CD4-positive, alpha-beta memory T cell (primary cell): ENCODE measurements around the gene ARAF. TPM values are rescaled to one million over a fixed set of nuclear protein-coding genes. Genes with fewer than 3 reads are reported as not detected.

ENCODE experiments used
- CTCF ChIA-PET: fragments of 350-600 bp; sonication (Branson Sonifier 250); formaldehyde crosslinking; loops from one replicate; lab custom pipeline; 2021; ENCODE audit warnings: inconsistent platforms; ENCODE audit not compliant: partially characterized antibody; lab: Charles Lee
- POLR2A ChIA-PET: fragments of 350-600 bp; sonication (Branson Sonifier 250); formaldehyde crosslinking; loops from one replicate; lab custom pipeline; 2021; ENCODE audit not compliant: partially characterized antibody; lab: Charles Lee
- DNase-seq, 5 donors: peaks; one replicate each; pipeline versions ENCODE4 v3.0.0 to v3.0.0-alpha.2; 2020 to 2022; ENCODE audit warnings: mixed read lengths in 1 of 5
- H3K27ac ChIP-seq: one replicate; pipeline ENCODE4 v1.7.0; 2013; ENCODE audit warnings: low read depth, low read length
- H3K27me3 ChIP-seq: 2 replicates; pipeline ENCODE4 v1.7.0; 2013; ENCODE audit warnings: mild to moderate bottlenecking, low read length, moderate library complexity; ENCODE audit not compliant: insufficient read depth
- H3K36me3 ChIP-seq: 2 replicates; pipeline ENCODE4 v1.7.0; 2013; ENCODE audit warnings: mild to moderate bottlenecking, low read length, moderate library complexity; ENCODE audit not compliant: insufficient read depth
- H3K4me1 ChIP-seq: 2 replicates; pipeline ENCODE4 v1.7.0; 2013; ENCODE audit warnings: mild to moderate bottlenecking, low read length, moderate library complexity; ENCODE audit not compliant: insufficient read depth
- H3K4me3 ChIP-seq, 2 donors: one replicate each; pipeline ENCODE4 v1.7.0; 2013; ENCODE audit warnings: low read length in 2 of 2, mild to moderate bottlenecking in 1 of 2
- H3K9me3 ChIP-seq, 2 donors: one replicate each; pipeline ENCODE4 v1.7.0; 2013; ENCODE audit warnings: low read length in 2 of 2, control low read depth in 1 of 2; ENCODE audit not compliant: control insufficient read depth in 1 of 2
- H3K27ac Mint-ChIP-seq, 7 donors: one replicate each; pipeline ENCODE4 v1.8.0; 2020 to 2021; ENCODE audit warnings: mixed read lengths in 7 of 7, mild to moderate bottlenecking in 6 of 7, inconsistent platforms in 3 of 7, moderate library complexity in 3 of 7
- H3K27me3 Mint-ChIP-seq, 2 donors: one replicate each; pipeline ENCODE4 v1.8.0; 2020 to 2021; ENCODE audit warnings: mixed read lengths in 2 of 2
- H3K36me3 Mint-ChIP-seq, 2 donors: one replicate each; pipeline ENCODE4 v1.8.0; 2020 to 2021; ENCODE audit warnings: mixed read lengths in 2 of 2, inconsistent platforms in 1 of 2, mild to moderate bottlenecking in 1 of 2
- H3K4me1 Mint-ChIP-seq, 4 donors: one replicate each; pipeline ENCODE4 v1.8.0; 2020 to 2021; ENCODE audit warnings: mixed read lengths in 4 of 4, mild to moderate bottlenecking in 1 of 4
- H3K4me3 Mint-ChIP-seq, 8 donors: one replicate each; pipeline ENCODE4 v1.8.0; 2020 to 2021; ENCODE audit warnings: mixed read lengths in 8 of 8, mild to moderate bottlenecking in 7 of 8, moderate library complexity in 6 of 8, inconsistent platforms in 3 of 8
- H3K9me3 Mint-ChIP-seq, 8 donors: one replicate each; pipeline ENCODE4 v1.8.0; 2020 to 2021; ENCODE audit warnings: mixed read lengths in 8 of 8, mild to moderate bottlenecking in 5 of 8, inconsistent platforms in 3 of 8, moderate library complexity in 1 of 8
- intact Hi-C: fragments of 100-400 bp; cut with micrococcal nuclease; formaldehyde crosslinking; loops from one replicate; pipeline ENCODE4 v1.15.1; 2023
- polyA plus RNA-seq, 2 donors: library from polyadenylated mRNA; unstranded; fragments of 300-500 nt; fragmentation: Illumina TruSeq; gene quantifications; one replicate each; pipeline ENCODE4 v1.2.3, GENCODE V29; 2021
- total RNA-seq, 2 experiments: library from RNA; stranded (reverse); gene quantifications; one replicate each; pipeline ENCODE4 v1.2.3, GENCODE V29; 2021

The ARAF gene
- total and polyA plus RNA-seq, 4 experiments from 2014 or later: 49.7 to 111 (median 102) TPM

- Histone ChIP-seq H3K36me3 (peaks cover 18% of the 10 kb centered on the region), H3K4me1 (peaks cover 2% of the 10 kb centered on the region), H3K4me3 (no peak overlapping the region), H3K9me3 (no peaks in the 10 kb centered on the region), H3K27ac (no peak overlapping the region), H3K27me3 (no peaks in the 10 kb centered on the region)
- H3K27me3 Mint-ChIP-seq: no peaks in the 10 kb centered on the region
- H3K36me3 Mint-ChIP-seq: peaks cover 23 to 29% of the 10 kb centered on the region in 2 donors
- ChIA-PET CTCF (no interaction called here), POLR2A (interaction anchor here (1.2 to 1.7 kb wide), 3 partner anchors 8 to 77 kb away, joined by 4 to 5 read pairs (median 4); partner anchors contain the start of genes ELK1 and TIMP1)
- H3K9me3 Mint-ChIP-seq: no peaks in the 10 kb centered on the region
- peaks cover 9 to 30% (median 15%) of the 10 kb centered on the region in 4 donors for H3K4me1 Mint-ChIP-seq
- intact Hi-C loops: no loop called here
- peak overlapping the region in 2 of 7 donors; percentile 32 to 44 for H3K27ac Mint-ChIP-seq
- H3K4me3 Mint-ChIP-seq: peak overlapping the region in 3 of 8 donors; percentile 13 to 24 (median 15)
- no peak for DNase-seq
Observed at GRCh38 chrX:47573341-47574075, 12.5 kb downstream of the ARAF start.

GRCh38 chrX:47574076-47574546 lies 13.1 kb downstream of the ARAF start:
- CTCF ChIA-PET: no interaction called here
- no peaks in the 10 kb centered on the region for H3K27me3 ChIP-seq
- no peak overlapping the region for H3K27ac ChIP-seq
- peaks cover 12% of the 10 kb centered on the region for H3K36me3 ChIP-seq
- peaks cover 17 to 27% of the 10 kb centered on the region in 2 donors for H3K36me3 Mint-ChIP-seq
- POLR2A ChIA-PET: interaction anchor here (1.2 to 1.7 kb wide), 3 partner anchors 8 to 77 kb away, joined by 4 to 5 read pairs (median 4); partner anchors contain the start of genes ELK1 and TIMP1
- peaks cover 11 to 31% (median 19%) of the 10 kb centered on the region in 4 donors for H3K4me1 Mint-ChIP-seq
- H3K4me1 ChIP-seq: peaks cover 8% of the 10 kb centered on the region
- intact Hi-C loops: no loop called here
- no peaks in the 10 kb centered on the region for H3K9me3 Mint-ChIP-seq
- H3K27ac Mint-ChIP-seq: no peak overlapping the region
- no peak overlapping the region for H3K4me3 ChIP-seq
- no peak overlapping the region for H3K4me3 Mint-ChIP-seq
- no peak for DNase-seq
- no peaks in the 10 kb centered on the region for H3K27me3 Mint-ChIP-seq
- no peaks in the 10 kb centered on the region for H3K9me3 ChIP-seq

- no peaks in the 10 kb centered on the region for H3K27me3 ChIP-seq
- no peak for DNase-seq
- no peaks in the 10 kb centered on the region for H3K27me3 Mint-ChIP-seq
- H3K4me3 Mint-ChIP-seq: no peak overlapping the region
- H3K4me1 Mint-ChIP-seq: peaks cover 14 to 37% (median 23%) of the 10 kb centered on the region in 4 donors
- no peak overlapping the region for H3K27ac ChIP-seq
- H3K4me1 ChIP-seq: peaks cover 13% of the 10 kb centered on the region
- H3K27ac Mint-ChIP-seq: no peak overlapping the region
- peaks cover 6% of the 10 kb centered on the region for H3K36me3 ChIP-seq
- intact Hi-C loops: no loop called here
- ChIA-PET POLR2A (interaction anchor here (1.2 to 1.7 kb wide), 3 partner anchors 7 to 76 kb away, joined by 4 to 5 read pairs (median 4); partner anchors contain the start of genes ELK1 and TIMP1), CTCF (no interaction called here)
- H3K4me3 ChIP-seq: no peak overlapping the region
- H3K9me3 Mint-ChIP-seq: no peaks in the 10 kb centered on the region
- peaks cover 13 to 21% of the 10 kb centered on the region in 2 donors for H3K36me3 Mint-ChIP-seq
- H3K9me3 ChIP-seq: no peaks in the 10 kb centered on the region
Observed at GRCh38 chrX:47574547-47575301, 13.7 kb downstream of the ARAF start.

- CTCF ChIA-PET: interaction anchor here (1.1 kb wide), 1 partner anchor 53 kb away, joined by 3 read pairs; no protein-coding TSS in a partner anchor
- Mint-ChIP-seq H3K4me3 (no peak overlapping the region), H3K36me3 (peaks cover 2 to 7% of the 10 kb centered on the region in 2 donors), H3K27ac (peak overlapping the region in 2 of 7 donors; percentile 38 to 53), H3K9me3 (no peaks in the 10 kb centered on the region), H3K4me1 (peaks cover 17 to 45% (median 28%) of the 10 kb centered on the region in 4 donors), H3K27me3 (no peaks in the 10 kb centered on the region)
- no peaks in the 10 kb centered on the region for H3K27me3 ChIP-seq
- no peak for DNase-seq
- intact Hi-C loops: no loop called here
- H3K36me3 ChIP-seq: no peaks in the 10 kb centered on the region
- H3K27ac ChIP-seq: no peak overlapping the region
- H3K9me3 ChIP-seq: no peaks in the 10 kb centered on the region
- H3K4me3 ChIP-seq: no peak overlapping the region
- H3K4me1 ChIP-seq: peaks cover 19% of the 10 kb centered on the region
- POLR2A ChIA-PET: no interaction called here
Observed at GRCh38 chrX:47576021-47576898, 15.3 kb downstream of the ARAF start.

GRCh38 chrX:47577424-47577823 lies 16.4 kb downstream of the ARAF start:
- Histone ChIP-seq H3K36me3 (no peaks in the 10 kb centered on the region), H3K4me3 (no peak overlapping the region), H3K4me1 (peaks cover 27% of the 10 kb centered on the region), H3K9me3 (no peaks in the 10 kb centered on the region), H3K27ac (no peak overlapping the region), H3K27me3 (no peaks in the 10 kb centered on the region)
- Mint-ChIP-seq H3K9me3 (no peaks in the 10 kb centered on the region), H3K27me3 (no peaks in the 10 kb centered on the region), H3K4me1 (peaks cover 21 to 56% (median 36%) of the 10 kb centered on the region in 4 donors), H3K36me3 (peaks cover 0 to 2% of the 10 kb centered on the region in 2 donors), H3K4me3 (no peak overlapping the region), H3K27ac (no peak overlapping the region)
- ChIA-PET CTCF (no interaction called here), POLR2A (no interaction called here)
- intact Hi-C loops: no loop called here
- no peak for DNase-seq

GRCh38 chrX:47577901-47578300 lies 16.9 kb downstream of the ARAF start:
- no peak overlapping the region for H3K27ac ChIP-seq
- H3K27ac Mint-ChIP-seq: peak overlapping the region in 1 of 7 donors; percentile 47
- H3K36me3 ChIP-seq: no peaks in the 10 kb centered on the region
- no peak for DNase-seq
- H3K4me1 Mint-ChIP-seq: peaks cover 21 to 58% (median 37%) of the 10 kb centered on the region in 4 donors
- no peaks in the 10 kb centered on the region for H3K9me3 Mint-ChIP-seq
- no peak overlapping the region for H3K4me3 ChIP-seq
- H3K4me1 ChIP-seq: peaks cover 32% of the 10 kb centered on the region
- CTCF ChIA-PET: no interaction called here
- H3K27me3 Mint-ChIP-seq: no peaks in the 10 kb centered on the region
- peaks cover 0 to 2% of the 10 kb centered on the region in 2 donors for H3K36me3 Mint-ChIP-seq
- H3K27me3 ChIP-seq: no peaks in the 10 kb centered on the region
- intact Hi-C loops: no loop called here
- POLR2A ChIA-PET: no interaction called here
- H3K9me3 ChIP-seq: no peaks in the 10 kb centered on the region
- peak overlapping the region in 1 of 8 donors; percentile 9 for H3K4me3 Mint-ChIP-seq
